GM21737 (cell line): ENCODE results near the gene ARHGEF4.
"Not testable (repeated sequence)": the region's sequence is repeated elsewhere in the genome, so short reads cannot be mapped to it uniquely, and the experiment has no call there.

ENCODE experiments used
- ATAC-seq: cut with Tn5 transposase; IDR thresholded peaks from one replicate; pipeline ENCODE4 v1.9.1; 2021; ENCODE audit warnings: mild to moderate bottlenecking, moderate library complexity; ENCODE audit not compliant: unreplicated experiment

ARHGEF4 gene

DNA sequence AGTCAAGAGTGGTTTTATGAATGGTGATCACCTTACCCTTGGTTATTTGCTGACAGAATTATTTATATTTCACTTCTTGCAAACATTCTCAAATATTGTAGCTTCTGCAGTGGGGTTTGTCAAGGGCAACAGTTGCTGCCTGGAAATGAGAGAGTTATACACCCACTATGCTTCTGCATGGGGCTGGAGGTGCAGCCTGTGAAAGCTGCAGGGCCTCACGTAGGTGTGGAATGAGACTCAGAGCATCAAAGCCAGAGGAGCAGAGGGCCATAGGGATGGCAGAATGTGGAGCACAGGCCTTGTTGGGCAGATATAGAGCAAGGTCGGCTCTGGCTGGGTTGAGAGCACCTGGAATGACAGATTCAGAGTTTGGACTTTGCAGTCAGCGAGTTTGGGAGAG, 128.2 kb downstream of the ARHGEF4 start:
- no peak for ATAC-seq

DNA sequence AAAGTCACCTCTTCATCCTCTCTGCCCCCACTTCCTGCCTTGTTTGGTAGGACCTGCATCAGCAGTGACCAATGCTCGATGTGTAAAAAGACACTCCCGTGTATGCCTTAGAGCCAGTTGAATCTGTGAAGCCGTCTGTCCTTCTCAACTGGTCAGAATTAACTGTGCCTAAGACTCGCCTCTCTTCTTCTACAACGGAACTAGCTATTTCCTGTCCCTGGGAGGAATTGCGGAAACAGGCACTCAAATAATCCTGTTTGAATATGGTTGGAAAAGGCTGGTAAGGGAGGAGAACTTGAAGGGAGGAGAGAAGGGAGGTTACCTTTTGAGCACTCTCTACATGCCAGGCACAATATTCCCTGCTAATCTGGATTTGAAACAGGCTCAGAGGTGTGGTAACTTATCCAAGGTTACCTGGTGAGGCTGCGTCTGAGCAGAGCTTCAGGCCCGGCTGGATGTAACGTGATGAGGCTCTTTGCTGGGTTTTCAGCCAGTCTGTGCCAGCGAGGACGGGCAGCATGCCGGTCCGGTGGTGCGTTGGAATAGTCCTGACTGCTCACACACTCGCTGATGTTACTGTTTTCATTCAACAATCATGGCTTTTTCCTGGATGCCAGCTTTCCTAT, 129.5 kb downstream of the ARHGEF4 start:
- ATAC-seq = no peak

DNA sequence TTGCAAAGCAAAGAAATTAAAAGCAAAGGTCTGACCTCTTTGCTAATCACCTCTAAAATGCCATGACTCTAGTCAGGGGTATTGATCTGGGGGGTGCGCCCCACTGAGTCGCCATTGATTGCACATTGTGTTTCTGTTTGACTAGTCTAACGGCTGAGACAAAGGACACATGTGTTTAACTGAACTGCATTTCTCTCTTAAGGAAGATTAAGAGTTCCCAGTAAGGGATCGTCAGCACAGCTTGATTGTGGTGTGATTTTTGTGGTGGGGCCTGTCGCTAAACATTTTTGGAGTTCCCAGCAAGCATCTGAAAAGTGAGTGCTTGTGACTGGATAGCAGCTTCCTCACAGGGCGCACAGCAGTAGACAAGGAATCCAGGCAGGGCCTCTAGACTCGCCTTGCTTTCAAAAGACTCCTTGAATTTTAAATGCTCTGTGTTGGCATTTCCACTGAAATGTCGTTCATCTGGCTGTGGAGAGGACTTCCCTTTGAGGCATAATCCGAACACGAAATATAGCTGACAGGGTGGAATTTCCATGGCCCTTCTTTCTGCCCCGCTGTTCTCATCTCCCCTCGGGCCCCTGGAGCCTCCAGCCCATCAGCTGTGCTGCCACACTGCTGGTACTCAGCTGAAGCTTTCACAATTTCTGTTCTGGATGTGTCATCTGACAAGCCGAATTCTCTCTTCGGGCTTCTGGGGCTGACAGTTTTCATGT, 130.2 kb downstream of the ARHGEF4 start:
- ATAC-seq = no peak

DNA sequence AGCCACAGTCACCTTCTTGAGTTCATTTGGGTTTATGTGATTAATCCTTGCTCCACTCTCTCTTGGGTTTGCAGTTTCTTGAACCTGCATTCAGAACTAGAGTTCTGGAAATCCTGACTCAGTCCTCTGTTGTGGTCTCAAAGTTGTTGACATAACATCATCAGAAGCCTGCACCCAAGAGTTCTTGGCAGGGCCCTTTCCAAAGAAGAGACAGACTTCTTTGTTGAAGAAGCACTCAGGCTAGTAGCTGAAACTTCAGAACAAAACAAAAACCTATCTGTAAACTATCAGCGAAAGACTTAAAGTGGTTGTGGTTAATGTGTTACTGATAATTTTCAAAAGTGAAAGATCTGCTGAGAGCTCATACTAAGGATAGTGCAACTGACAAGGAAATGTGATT, 135.7 kb downstream of the ARHGEF4 start:
- no peak for ATAC-seq

DNA sequence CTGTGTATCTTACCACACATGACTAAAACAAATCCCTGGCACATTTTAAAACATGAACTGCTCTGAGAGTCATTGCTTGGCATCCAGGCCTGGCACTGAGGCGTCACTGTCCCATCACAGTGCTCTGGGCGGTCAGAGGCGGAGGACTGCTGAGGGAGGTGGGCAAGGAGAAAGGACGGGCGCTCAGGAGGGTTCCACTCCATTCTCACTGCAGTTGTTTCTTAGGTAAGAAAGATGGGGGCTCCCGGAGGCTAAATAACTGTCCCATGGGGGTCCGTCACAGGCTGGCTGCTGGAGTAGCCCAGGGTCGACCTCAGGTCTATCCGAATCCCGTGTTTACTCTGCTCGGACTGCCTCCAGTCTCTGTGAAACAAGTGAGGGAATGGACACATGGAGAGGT, 139.0 kb downstream of the ARHGEF4 start:
- ATAC-seq = no peak

DNA sequence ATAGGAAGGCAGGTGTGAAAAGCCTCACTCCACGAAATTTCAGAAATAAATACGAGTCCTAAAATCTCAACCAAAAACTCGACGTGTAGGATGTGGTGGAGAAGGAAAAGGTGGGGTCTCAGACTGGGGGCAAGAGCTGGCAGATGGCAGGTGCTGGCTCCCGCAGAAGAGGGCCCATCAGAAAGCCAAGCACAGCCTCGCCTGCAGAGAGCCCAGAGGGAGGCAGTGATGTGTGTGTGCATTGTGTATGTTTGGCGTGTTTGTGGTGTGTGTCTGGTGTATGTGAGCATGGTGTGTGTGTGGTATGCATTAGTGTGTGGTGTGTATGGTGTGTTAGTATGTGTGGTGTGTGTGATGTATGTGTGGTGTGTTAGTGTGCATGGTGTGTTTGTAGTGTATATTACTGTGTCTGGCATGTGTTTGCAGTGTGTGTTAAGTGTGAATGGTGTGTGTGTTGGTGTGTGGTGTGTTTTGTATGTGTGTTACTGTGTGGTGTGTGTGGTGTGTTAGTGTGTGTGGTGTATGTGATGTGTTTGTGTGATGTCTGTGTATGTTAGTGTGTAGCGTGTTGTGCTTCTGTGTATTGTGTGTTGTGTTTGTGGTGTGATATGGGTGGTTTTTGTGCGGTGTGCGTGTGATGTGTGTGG, 140.0 kb downstream of the ARHGEF4 start:
- ATAC-seq = no peak

DNA sequence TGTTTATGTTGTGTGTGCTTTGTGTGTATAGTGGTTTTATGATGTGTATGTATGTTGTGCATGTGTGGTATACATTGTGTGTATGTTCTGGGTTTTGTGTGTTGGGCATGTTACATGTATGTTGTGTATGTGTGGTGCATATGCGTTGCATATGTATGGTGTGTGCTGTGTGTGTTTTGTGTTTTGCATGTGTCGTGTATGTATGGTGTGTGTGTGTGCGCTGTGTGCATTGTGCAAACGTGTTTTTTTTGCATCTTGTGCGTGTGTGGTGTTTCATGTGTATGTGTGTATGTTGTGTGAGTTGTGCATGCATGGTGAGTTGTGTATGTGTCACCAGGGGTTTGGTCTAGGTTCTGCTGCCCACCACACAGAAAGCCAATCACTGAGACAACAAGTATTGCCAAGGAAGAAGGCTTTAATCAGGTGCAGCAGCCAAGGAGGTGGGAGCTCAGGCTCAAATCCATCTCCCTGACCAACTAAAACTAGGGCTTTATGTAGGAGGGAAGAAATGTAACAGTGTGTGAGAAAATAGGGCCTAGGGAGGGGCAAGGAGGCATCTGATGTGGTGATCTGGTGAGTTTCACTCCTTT, 140.8 kb downstream of the ARHGEF4 start:
- no peak for ATAC-seq

DNA sequence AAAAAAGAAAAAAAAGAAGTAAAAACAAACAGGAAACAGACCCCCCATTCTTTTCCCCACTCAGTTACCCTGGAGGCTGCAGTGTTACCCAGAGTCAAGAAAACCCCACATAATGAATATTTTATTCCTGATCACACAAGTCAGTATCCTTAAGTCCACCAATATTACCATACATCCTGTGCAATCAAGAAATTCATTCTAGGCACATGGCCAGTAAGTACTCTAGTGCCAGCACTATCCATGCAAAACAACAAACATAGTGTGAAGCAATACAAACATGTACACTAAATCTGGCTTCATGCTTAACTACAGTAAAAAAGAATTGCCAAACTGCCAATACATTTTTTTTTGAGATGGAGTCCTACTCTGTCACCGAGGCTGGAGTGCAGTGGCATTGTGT, 145.0 kb downstream of the ARHGEF4 start:
- no peak for ATAC-seq

DNA sequence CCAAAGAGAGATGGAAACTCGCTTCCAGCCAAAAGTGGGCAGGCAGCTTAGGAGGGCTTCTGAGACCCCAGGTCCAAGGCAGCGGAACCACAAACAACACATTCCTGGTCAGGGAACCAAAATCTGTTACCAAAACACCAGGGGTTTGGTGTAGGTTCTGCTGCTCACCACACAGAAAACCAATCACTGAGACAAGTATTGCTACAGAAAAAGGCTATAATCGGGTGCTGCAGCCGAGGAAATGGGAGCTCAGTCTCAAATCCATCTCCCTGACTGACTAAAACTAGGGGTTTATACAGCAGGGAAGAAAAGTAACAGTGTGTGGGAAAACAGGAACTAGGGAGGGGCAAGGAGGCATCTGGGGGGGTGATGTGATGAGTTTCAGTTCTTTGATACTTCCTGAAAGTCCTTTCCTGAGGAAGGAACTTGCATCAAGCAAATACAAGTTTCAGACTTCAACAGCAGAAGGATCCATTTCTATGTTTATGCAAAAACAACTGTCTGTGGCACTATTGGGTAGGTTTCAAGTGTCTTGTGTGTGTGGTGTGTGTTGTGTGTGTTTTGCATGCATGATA, 148.6 kb downstream of the ARHGEF4 start:
- ATAC-seq = no peak

DNA sequence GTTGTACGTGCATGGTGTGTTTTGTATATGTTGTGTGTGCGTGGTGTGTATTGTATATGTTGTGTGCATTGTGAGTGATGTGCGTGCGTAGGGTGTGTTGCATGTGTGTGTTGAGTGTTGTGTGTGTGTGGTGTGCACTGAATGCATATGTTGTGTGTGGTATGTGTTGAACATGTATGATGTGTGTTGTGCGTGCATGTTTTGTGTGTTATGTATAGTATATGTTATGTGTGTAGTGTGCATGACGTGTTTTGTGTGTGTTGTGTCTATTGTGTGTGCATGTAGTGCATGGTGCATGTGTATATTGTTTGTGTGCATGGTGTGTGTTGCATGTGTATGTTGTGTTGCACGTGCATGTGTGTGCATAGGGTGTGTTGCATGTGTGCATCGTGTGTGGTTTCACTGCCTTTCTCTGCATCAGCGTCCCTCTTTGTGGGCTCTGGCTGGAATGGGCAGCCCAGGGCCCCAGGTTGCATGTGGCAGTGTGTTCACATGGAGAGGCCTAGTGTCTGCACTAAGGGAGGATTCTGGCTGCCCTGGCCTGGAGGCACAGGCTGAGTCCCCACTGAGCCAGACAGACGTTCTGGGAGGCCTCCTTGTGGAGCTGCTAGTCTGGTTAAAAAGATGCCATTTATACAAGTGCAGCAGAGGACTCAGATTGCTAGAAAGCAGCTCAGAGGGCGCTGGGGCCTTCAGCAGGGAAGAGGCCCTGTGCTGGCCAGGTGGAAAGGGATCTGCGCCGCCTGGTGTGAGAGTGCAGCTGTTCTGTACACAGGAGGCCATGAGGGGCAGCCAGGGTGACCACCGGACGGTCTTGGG, 149.3 kb downstream of the ARHGEF4 start:
- no peak for ATAC-seq

DNA sequence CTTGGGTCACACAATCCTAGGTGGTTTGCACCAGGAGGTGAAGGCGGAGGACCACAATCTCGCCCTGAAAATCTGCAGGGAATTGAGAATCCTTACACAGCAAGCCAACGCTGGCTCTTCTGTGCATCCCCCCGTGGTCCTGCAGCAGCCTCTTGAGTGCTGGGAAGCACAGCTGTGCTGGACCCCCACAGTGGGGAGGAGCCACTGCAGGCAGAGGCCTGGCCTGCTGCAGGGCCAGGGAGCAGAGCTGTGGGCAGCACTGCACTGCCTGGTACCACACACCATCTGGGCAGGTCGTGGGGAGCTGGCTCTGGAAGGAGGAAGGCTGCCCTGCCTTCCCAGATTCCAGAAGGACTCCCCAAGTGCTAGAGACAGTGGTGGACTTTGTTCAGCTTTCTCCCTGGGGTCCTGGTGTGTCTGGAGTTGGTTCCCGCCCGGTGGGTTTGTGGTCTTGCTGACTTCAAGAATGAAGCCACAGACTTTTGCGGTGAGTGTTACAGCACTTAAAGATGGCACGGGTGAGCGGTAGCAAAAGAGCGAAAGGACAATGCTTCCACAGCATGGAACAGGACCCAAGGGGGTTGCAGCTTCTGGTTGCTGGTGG, 150.3 kb downstream of the ARHGEF4 start:
- ATAC-seq = no peak

DNA sequence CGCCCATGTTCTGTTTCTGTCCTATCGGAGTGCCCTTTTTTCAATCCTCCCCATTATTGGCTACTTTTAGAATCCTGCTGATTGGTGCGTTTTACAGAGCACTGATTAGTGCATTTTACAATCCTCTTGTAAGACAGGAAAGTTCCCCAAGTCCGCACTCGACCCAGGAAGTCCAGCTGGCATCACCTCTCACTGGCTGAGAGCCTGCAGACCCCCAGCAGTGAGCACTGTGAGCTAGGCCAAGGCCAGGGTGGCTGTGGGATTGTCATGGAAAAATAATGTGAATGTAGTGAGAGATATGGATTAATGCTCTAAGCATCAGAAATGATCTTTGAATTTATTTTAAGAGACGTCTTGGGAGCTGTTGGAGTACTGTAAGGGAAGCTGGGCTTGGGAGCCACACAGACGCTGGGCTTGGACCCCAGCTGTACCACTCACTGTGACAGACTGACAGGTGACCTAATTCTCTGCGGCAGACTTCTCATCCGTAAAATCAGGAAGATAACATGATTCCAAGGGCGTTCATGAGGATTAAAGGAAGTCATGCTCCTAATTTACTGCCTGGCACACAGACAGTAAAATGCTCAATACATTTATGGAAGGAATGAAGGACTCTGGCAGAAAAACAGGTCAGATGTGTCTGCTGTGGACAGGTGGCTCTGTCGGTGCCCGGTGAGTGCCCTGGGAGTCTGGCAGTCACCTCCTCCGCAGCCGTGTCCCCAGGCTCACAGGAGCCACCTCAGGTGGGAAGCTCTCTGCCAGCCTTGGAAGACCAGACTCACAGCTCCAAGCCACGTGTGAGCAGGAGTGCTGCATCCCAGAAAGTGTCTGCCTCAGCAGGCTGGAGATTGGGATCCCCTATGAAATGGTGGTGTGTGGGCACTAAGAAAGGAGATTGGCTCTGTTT, 151.1 kb downstream of the ARHGEF4 start:
- ATAC-seq = no peak

DNA sequence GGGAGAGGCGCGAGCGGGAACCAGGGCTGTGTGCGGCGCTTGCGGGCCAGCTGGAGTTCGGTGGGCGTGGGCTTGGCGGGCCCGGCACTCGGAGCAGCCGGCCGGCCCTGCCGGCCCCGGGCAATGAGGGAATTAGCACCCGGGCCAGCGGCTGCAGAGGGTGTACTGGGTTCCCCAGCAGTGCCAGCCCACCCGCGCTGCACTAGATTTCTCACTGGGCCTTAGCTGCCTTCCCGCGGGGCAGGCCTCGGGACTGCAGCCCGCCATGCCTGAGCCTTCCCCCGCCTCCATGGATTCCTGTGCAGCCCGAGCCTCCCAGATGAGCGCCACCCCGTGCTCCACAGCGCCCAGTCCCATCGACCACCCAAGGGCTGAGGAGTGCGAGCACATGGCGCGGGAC, 154.7 kb downstream of the ARHGEF4 start:
- not testable (repeated sequence) for ATAC-seq

DNA sequence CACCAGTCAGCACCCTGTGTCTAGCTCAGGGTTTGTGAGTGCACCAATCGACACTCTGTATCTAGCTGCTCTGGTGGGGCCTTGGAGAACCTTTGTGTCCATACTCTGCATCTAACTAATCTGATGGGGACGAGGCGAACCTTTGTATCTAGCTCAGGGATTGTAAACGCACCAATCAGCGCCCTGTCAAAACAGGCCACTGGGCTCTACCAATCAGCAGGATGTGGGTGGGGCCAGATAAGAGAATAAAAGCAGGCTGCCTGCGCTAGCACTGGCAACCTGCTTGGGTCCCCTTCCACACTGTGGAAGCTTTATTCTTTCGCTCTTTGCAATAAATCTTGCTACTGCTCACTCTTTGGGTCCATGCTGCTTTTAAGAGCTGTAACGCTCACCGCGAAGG, 155.3 kb downstream of the ARHGEF4 start:
- not testable (repeated sequence) for ATAC-seq

DNA sequence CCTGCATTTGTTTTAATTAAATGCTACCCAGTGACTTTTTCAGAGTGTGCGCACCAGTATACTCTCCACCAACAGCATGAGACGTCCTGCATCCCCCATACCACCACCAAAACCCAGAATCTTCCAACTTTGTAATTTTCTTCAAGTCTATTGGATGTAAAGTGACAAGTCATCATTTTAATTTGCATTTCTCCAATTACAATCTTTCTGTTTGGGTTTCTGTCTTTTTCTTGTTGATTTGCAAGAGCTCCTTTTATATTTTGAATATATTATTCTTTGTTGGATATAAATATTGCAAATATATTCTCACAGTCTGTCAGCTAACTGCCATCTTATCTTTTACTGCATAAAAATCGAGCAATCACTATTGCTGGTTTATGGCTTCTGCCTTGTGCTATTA, 160.0 kb downstream of the ARHGEF4 start:
- no peak for ATAC-seq

DNA sequence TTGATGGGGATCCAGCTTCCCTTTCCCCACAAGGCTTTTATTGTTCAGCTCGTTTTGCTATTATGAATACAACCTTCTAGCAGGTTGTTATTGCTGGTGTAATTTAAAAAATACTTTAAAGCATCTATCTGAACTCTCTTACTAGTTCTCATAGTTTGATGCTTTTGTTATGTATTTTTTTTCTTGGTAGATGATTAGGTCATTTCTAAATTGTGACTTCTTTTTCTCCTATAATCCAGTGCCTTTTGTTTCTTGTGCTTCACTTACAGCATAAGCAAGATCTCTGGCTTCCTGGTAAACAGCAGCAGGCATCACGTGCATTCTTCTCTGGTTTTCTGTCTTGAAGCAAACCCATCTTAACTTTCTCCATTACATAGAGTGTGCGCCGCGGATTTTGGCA, 160.5 kb downstream of the ARHGEF4 start:
- ATAC-seq = no peak

DNA sequence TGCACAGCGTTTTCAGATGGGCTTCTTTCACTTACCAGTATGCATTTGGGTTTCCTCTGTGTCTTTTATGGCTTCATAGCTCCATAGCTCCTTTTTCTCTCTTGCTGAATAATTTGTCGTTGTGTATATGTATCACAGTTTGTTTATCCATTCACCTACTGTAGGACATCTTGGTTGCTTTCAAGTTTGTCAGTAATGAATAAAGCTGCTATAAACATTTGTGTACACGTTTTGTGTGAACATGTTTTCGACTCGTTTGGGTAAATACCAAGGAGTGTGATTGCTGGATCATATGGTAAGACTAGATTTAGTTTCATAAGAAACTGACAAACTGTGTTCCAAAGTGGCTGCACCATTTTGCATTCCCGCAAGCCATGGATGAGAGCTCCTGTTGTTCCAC, 161.8 kb downstream of the ARHGEF4 start:
- ATAC-seq = no peak

DNA sequence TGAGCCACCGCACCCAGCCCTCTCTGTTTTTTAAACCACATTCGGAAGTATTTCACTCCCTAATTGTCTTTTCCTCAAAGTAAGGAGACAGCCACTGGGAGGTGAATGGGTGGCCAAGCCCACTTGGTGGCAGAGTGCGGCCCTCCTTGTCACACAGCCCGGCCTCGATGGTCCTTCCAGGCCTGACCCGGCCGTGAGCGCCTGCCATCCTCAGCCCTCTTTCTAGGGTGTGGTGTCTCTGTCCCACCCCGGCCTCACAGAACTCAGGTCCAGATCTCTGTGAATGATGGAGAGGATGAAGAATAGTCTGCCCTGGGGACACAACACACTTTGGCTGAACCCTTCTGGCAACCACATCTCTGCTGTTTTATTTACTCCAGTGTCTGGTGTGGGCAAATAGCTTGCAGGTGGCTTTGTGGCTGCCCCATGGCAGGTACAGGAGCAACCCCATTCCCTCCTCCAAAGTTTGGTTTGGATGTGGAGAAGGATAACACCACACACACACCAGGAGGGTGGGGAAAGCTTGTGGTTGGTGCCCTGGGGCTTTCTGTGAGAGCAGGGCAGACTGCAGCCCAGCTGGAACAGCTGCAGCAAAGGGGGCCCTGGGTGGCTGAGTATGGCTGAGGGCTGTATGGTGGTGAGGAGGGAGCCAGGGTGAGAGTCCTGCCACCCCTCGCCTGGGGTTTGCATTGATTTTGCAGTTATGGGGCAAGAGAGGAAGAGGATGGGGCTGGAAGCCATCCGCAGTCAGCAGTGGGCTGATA, 167.9 kb downstream of the ARHGEF4 start:
- ATAC-seq = no peak
